Posterior cingulate gyrus (tissue), 11 donors: ENCODE results near the gene CYP3A5.
"Not testable (repeated sequence)": the region's sequence is repeated elsewhere in the genome, so short reads cannot be mapped to it uniquely, and the experiment has no call there.

Experiments
- DNase-seq, 10 donors: peaks; one replicate each; pipeline versions ENCODE4 v3.0.0 to v3.0.0-alpha.2; 2020 to 2021; ENCODE audit warnings: mixed read lengths in 3 of 10
- intact Hi-C: fragments of 100-400 bp; cut with DNase I; formaldehyde crosslinking; loops from one replicate; pipeline ENCODE4 v1.15.1; 2023

The CYP3A5 gene

DNA sequence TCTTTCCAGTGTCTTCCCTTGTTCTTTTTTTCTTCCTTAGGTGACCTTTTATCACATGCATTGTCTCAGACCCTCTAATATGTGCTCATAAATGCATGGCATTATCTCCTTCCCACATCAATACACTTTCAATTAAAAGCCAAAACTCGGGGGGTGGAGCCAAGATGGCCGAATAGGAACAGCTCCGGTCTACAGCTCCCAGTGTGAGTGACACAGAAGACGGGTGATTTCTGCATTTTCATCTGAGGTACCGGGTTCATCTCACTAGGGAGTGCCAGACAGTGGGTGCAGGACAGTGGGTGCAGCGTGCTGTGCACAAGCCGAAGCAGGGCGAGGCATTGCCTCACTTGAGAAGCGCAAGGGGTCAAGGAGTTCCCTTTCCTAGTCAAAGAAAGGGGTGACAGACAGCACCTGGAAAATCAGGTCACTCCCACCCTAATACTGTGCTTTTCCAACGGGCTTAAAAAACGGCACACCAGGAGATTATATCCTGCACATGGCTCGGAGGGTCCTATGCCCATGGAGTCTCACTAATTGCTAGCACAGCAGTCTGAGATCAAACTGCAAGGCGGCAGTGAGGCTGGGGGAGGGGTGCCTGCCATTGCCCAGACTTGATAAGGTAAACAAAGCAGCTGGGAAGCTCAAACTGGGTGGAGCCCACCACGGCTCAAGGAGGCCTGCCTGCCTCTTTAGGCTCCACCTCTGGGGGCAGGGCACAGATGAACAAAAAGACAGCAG is 6.2 kb upstream of the CYP3A5 start:
- DNase-seq, intact Hi-C loops: not testable (repeated sequence)

DNA sequence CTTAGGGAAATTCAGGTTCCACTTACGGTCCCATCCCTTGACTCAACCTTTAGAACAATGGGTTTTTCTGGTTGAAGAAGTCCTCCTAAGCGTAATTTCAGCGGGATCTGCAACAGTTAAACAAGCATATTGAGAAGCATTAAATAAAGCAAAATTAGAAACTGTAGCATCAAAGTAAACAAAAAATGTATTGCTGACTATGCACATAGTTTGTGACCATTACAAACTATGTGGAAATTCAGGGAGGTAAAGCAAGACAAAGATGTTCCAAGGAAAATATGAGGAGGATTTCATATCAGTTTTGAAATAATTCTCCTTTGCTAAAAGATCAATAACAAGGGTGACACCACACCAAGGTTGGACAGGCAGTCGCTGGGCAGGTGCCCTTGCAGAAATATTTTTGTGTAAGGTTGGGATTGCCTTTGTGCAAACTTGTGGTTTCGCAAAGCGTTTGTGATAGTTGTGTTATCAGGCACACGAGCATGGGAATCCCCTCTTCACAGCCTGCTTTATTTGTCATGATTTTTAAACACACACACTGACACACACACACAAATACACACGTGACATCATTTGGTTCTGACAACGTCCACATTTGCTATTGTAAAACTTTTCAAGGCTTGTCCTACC is 5.4 kb upstream of the CYP3A5 start:
- DNase-seq, result no peak
- intact Hi-C loops, result no loop called here

DNA sequence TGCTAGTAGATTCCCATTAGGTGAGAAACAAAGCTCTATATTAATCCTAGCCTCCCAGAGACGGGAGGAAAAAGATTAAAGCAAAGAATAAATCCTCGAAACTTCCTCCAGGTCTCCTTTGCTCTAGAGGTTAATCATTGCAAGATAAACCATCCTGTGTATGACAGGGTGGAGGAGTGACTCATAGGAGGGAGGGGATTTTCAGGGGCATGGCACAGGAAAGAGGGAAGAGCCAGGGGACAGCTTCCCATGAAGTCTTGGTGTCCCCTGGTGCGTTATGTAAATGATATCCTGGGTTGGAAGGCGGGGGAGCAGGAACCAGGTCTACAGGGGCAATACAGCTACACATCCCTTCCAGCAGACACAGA is 780 bp downstream of the CYP3A5 start:
- DNase-seq, result no peak
- intact Hi-C loops, result no loop called here

DNA sequence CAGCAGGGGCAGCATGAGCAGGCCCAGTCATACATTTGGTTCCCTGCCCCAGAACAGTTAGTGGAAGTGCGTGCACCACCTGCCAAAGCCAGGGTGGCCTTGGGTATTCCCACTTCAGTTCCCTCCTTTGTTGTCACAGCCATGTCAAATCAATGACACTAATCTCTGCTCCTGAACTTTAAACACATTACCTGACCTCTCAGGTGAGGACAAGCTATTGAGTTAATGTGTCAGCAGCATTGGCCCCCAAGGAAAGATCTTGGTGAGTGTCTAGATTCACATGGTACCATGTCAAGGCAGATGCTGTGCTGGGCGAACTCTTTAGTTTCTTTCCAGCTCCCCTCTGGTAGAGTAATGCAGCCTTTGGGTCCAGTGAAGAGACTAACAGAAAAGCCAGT is 2.1 kb downstream of the CYP3A5 start:
- intact Hi-C loops, result no loop called here
- no peak for DNase-seq

DNA sequence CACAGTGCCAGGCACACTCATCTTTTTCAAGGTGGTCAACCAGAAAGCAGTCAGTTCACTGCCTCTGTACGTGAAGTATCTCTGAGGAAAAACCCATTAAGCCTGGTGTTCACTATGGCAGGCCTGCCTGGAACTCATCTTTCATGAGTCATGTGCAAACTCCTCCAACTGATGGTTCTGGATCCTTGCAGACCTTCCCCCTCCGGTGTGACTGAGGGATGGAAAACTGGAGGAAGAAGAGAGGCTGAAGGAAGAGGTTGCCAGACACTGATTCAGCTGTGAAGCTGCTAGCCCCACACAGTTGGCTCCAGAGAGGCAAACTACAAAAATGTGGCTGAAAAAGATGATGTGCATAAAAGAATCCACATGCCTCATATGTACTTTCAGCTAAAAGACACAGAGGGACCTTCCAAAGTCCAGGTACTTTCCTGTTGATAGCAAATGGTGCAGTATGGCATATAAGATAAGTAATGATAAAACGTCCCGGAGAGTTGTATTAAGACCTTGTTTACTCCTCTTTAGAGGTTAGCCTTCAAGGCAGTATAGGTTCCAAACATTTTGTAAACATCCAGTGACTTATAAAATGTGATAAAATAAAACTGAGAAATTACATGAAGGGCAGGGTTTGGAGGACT is 2.7 kb downstream of the CYP3A5 start:
- no peak for DNase-seq
- intact Hi-C loops, result no loop called here

DNA sequence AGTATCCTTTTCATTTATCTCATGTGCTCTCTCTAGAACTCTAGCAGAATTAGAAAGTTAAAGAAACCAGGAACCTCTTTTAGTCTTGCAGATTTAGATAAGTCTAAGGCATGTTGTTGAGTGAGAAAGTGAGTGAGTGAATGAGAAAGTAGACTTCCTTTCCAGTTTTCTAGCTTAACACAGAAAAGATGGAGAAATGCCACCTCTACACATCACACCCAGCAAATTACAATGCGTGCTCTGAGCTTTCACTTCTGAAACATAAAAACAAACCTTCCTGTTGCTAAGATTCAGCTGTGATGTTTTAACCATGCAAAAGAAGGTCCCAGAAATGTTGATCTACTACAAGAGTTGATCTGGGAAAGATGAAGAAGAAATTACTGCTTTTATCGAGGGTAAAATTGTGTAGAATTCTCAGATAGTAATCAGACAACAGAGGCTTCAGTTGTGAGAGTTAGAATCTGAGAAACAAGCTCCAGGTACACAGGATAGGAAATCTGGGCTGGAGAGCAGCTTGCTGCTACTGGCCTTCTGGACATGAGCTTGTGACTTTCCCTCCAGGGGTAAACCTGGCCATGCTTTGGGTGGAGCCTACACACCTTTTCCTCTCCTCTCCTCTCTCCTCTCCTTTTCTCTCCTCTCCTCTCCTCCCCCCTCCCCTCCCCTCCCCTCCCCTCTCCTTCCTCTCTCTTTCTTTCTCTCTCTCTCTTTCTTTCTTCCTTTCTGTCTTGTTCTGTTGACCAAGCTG is 4.6 kb downstream of the CYP3A5 start:
- DNase-seq, result no peak
- intact Hi-C loops, result no loop called here

DNA sequence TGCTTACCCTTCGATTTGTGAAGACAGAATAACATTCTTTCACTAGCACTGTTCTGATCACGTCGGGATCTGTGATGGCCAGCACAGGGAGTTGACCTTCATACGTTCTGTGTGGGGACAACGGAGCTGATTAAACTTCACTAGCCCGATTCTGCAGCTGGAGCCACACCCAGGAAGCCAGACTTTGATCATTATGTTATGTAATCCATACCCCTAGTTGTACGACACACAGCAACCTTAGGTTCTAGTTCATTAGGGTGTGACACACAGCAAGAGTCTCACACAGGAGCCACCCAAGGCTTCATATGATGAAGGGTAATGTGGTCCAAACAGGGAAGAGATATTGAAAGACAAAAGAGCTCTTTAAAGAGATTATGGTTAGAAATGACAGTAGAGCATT is 7.2 kb downstream of the CYP3A5 start:
- no peak for DNase-seq
- intact Hi-C loops, result no loop called here

DNA sequence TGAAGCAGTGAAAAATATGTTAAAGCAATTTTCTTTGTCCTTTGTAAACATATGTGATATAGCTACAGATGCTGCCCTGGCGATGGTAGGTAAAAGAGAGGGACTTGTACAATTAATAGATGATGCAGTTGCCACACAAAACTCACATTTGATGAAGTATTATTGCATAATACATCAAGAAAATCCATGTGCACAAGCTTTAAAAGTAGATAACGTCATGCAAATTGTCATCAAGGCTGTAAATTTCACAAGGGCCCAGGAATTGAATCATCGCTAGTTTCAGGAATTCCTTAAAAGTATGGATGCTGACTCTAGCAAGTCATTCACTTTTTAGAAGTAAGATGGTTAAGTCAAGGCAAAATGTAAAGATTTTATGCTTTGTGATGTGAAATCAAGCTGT is 10.0 kb downstream of the CYP3A5 start:
- intact Hi-C loops, result no loop called here
- no peak for DNase-seq

DNA sequence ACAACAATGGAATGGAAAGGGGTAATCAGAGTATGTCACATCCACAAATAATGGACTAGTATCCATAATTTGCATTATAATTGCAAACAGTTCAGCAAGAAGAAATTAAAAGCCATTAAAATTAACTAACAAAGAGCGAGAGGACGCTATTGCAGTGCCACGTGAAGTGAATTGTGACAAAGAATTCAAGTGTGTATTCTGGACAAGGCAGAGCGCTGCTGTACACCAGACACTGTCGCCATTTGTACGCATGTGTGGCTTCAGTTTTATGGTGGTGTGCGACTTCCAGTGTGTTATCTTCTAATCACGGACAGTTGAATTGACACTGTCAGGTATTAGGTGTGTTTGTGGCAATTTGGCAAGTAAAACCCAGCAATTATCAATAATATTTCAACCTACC is 11.3 kb downstream of the CYP3A5 start:
- intact Hi-C loops, result no loop called here
- DNase-seq, result no peak

DNA sequence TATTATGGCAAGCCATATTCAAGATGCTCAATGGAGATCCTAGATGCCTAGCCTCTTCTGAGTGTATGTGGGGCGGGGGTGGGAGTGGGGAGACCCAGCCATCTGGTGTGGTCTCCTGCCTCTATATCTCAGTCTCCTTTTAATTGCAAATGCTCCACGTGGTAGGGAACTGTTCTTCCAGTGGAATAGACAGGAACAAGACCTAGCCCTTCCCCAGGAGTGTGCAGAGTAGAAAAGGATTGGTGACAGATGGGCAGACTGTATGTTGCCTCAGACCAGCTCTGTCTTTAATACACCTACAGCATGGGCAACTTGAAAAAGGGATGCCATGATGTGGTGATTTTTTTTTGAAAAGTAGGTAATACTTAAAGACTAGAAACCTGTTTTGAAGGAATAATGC is 12.6 kb downstream of the CYP3A5 start:
- intact Hi-C loops, result no loop called here
- no peak for DNase-seq

DNA sequence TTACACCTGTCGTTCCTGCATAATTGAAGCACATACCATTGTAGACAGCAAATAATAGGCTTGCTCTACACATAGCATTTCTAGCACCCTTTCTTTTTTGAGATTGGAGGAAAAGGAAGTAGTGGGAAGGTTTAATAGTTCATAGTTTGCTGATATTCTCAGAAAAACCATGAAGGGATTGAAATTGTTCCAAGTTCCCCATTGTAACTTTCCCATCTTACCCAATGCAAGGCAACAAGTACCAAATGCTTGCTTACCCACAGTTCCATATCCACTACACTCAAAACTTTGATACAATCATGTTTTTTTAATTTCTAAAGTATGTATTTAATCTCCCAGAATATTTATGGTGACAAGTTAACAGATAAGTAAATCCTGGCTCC is 13.8 kb downstream of the CYP3A5 start:
- DNase-seq, result no peak
- intact Hi-C loops, result no loop called here

DNA sequence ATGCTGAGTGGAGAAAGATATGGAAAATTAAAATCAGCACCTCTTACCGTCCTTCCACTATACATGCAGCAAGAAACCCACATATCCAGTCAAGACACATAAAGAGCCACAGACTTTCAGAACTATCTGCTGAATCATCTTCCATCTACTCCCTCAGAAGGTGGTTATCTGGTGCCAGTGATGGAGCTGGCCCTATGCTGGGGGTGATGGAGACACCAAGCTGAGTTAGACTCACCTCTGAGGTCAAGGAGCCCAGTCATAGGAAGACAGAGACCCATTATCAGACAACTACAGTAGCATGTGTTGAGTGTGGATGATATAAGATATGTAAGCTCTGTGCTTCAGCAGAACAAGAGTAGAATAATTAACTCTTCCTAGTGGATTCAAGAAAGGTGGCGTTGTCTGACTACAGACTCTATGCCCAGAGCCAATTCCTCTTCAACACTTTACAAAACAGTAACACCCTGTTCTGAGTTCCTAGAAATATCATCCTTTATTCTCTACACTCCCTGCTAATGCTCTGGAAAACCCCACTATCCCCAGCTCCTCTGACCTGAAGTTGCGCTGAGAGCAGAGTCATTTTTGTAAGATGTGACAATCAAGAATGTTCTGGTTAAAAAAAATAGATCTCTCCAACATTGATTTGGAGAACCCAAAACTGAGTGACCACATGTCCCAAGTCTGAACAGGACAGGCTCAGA is 14.3 kb downstream of the CYP3A5 start:
- intact Hi-C loops, result no loop called here
- no peak for DNase-seq

DNA sequence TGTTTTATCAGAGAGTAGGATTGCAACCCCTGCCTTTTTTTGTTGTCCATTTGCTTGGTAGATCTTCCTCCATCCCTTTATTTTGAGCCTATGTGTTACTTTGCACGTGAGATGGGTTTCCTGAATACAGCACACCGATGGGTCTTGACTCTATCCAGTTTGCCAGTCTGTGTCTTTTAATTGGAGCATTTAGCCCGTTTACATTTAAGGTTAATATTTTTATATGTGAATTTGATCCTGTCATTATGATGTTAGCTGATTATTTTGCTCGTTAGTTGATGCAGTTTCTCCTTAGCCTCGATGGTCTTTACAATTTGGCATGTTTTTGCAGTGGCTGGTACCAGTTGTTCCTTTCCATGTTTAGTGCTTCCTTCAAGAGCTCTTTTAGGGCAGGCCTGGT is 21.9 kb downstream of the CYP3A5 start:
- DNase-seq, intact Hi-C loops: not testable (repeated sequence)

DNA sequence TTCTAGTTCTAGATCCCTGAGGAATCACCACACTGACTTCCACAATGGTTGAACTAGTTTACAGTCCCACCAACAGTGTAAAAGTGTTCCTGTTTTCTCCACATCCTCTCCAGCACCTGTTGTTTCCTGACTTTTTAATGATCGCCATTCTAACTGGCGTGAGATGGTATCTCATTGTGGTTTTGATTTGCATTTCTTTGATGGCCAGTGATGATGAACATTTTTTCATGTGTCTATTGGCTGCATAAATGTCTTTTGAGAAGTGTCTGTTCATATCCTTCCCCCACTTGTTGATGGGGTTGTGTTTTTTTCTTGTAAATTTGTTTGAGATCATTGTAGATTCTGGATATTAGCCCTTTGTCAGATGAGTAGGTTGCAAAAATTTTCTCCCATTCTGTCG is 25.2 kb downstream of the CYP3A5 start:
- intact Hi-C loops, DNase-seq: not testable (repeated sequence)

DNA sequence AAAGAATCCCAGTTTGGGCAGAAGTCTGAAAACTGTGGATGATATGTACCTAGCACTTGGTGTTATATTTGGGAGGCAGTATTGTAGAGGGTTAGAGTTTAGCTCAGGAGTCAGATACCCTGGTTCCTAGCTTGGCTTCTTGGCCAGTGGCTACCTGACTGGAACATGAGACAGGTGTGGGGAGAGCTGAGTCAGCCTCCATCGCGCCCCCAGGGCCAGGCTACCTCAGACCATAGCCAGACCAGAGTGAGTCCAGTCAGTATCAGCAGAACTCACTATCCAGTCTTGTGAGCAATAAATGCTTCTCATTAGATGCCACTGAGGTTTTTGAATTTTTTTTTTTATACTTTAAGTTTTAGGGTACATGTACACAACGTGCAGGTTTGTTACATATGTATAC is 26.0 kb downstream of the CYP3A5 start:
- DNase-seq, result no peak
- intact Hi-C loops, result no loop called here

DNA sequence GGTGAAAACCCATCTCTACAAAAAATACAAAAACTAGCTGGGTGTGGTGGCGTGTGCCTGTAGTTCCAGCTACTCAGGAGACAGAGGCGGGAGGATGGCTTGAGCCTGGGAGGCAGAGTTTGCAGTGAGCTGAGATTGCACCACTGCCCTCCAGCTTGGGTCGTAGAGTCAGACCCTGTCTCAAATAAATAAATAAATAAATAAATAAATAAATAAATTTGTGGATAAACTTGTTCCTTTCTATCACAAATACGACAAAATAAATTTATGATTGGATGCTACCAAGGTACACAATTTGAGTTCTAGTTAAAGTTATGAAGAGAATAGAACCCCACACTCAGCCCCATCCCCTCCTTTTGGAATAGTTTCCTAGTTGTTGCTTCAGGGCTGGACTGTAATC is 26.5 kb downstream of the CYP3A5 start:
- DNase-seq, intact Hi-C loops: not testable (repeated sequence)

DNA sequence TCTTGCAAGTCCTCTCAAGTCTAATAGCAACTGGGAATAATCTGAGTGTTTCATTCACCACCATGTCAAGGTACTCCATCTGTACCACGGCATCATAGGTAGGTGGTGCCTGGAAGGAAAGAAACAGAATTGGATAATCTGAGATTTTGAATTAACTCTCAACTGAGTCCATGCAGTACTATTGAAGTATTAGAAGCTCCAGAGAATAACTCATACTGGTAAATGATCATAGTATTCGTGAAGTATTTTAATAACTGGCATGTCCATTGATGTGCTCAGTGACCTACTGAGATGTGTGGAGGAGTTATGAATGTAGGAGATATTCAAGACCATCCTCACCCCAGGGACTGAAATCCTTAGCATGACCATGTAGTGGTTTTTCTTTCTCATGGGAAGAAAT is 27.1 kb downstream of the CYP3A5 start:
- no peak for DNase-seq
- intact Hi-C loops, result no loop called here

DNA sequence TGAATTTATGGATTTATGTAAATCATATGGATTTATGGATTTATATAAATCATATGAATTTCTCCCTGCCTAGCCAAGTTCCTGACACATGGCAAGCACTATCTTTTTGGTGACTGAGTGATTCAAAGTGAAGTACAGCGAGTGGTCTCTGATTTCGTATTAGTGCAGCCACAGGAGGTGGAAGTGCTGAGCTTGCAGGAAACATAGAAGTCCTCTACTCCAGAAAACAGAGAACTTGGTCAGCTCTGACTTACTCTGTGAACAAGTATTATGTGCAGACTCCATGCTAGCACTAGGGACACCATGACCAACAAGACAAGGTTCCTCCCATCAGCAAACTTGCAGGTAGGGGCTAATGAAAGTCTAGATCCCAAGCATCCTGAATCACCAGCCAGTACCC is 28.5 kb downstream of the CYP3A5 start:
- intact Hi-C loops, result no loop called here

DNA sequence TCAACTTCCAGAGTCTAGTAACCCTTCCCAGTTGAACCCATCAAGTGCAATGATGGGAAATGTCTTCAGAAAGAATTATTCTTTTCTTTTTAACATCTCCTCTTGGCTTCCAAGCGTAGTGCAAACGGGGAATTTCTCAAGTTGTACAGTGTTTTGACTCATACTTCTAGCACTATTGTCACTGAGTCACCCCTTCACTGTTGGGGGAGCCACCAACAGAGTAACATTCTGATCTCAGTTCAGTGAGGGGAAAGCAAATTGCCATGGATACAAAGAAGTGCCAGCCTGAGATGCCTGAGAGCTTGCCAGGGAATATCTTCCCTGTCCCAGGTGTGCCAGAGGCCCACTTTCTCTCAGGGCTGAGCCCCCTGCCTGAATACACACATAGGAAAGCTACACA is 31.0 kb downstream of the CYP3A5 start:
- DNase-seq, result no peak
- intact Hi-C loops, result no loop called here

More for the DNA sequence above, 28.5 kb downstream of the CYP3A5 start:
- no peak for DNase-seq

DNA sequence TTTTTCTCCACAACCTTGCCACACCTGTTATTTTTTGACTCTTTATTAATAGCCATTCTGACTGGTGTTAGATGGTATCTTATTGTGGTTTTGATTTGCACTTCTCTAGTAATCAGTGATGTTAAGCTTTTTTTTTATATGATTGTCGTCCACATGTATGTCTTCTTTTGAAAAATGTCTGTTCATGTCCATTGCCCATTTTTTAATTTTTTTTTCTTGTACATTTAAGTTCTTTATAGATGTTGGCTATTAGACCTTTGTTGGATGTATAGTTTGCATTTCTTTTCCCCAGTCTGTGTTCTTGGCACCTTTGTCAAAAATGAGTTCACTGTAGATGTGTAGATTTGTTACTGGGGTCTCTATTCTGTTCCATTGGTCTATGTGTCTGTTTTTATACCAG is 34.2 kb downstream of the CYP3A5 start:
- intact Hi-C loops, result no loop called here
- DNase-seq, result no peak

DNA sequence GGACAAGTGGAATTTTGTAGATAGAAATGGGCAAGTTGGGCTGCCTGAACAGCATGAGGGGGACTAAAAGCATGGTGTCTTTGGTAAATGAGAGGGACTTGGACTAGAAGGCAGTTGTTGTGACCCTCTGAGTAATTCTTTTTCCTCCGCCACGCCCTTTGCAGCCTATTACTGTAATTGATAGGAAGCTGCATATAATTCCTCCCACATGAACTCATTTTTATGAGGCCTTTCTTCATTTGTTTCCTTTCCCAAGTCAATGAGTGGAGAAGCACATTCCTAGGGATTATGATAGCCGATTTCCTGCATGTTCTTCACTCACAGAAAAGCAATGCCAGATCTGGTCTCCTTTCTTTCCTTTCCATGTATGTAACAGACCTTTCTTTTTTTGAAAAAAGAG is 35.4 kb downstream of the CYP3A5 start:
- intact Hi-C loops, result no loop called here
- no peak for DNase-seq
